NB4 (cell line): ENCODE data around the gene FRMD4B.

ENCODE experiments used
- CTCF ChIP-seq: IDR thresholded peaks from one replicate; pipeline ENCODE4 v1.5.1; 2012; ENCODE audit warnings: low read depth, low read length
- MYC ChIP-seq: IDR thresholded peaks from 2 replicates; pipeline ENCODE4 v1.6.1; 2011; ENCODE audit warnings: low read depth, low read length
- POLR2A ChIP-seq: IDR thresholded peaks from 2 replicates; pipeline ENCODE4 v1.6.1; 2011; ENCODE audit warnings: mild to moderate bottlenecking; ENCODE audit not compliant: insufficient read length; ENCODE audit errors: extremely low read depth

DNA sequence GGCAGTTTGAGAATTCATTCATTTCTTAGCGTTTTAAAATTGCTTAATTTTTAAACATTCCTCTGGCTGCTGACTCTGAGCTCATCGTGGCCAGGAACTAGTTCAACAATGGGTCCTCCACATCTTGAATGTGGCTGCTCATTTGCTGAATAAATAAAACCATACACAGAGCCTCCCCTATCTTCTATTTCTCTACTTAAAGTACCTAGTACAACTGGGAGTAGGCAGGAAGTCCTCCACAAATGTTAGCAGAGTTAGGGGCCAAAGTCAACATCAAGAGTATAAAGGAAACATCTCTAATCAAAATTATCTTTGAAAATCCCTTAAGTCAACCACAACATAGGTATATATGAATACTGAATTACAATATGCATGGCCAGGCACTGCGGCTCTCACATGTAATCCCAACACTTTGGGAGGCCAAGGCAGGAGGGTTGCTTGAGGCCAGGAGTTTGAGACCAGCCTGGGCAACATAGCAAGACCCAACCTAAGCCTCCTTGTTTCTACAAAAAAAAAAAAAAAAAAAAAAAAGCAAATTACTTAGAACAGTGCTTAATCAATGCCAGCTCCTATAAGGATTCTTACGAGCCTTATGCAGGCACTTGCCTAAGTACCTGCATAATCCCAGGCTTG lies 206.0 kb downstream of the FRMD4B start:
- TF ChIP-seq CTCF = no peak
- TF ChIP-seq POLR2A = no peak
- TF ChIP-seq MYC = no peak
